NOMO-1 treated with dmso at 0.1 percent for 144 hours (cell line): ENCODE results near the gene GGCT.
"Not testable (repeated sequence)": the region's sequence is repeated elsewhere in the genome, so short reads cannot be mapped to it uniquely, and the experiment has no call there.

ENCODE experiments used
- DNase-seq: peaks from one replicate; lab custom pipeline; 2025; ENCODE audit not compliant: unreplicated experiment; lab: John Stamatoyannopoulos, UW

GGCT gene, protein sequence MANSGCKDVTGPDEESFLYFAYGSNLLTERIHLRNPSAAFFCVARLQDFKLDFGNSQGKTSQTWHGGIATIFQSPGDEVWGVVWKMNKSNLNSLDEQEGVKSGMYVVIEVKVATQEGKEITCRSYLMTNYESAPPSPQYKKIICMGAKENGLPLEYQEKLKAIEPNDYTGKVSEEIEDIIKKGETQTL

DNA sequence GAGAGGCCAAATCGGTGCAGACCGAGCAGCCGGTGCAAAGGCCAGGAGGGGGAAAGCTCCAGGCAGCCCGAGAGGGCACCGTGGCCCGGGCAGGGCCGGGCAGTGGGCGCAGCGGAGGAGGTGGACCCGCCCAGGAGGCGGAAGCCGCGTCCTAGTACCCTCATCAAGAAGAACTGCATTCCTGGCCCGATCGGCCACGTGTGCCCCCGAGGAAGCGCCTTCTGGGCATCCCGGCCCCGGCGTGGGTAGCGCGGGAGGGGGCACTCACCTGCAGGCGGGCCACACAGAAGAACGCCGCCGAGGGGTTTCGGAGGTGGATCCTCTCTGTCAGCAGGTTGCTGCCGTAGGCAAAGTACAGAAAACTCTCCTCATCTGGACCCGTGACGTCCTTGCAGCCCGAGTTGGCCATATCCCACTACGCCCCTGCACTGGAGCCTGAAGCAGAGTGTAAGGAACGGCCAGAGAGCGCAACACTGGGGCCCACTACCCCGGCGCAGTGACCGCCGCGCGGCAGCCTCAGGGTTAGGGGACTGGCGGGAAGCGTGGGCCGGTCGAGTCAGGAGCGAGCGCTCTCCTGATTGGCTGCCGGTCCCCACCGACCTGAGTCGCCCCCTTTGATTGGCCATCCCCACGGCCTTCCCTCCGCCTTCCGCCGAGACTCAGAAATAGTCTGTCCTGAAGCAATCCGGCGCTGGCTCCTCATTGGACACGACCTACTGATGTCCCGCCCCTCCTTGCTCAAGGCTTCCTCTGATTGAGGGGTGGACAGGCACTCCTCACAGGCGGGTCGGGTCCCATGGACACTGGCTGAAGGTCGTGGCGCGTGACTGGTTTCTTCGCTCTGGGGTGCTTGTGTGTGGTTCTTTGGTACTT is at the start of gene GGCT:
Gene GGCT (minus strand): TSS at position 529 of the 873 bp plus-strand sequence. CDS start 120 bp downstream, at position 409.
- DNase-seq = peak; percentile 98

DNA sequence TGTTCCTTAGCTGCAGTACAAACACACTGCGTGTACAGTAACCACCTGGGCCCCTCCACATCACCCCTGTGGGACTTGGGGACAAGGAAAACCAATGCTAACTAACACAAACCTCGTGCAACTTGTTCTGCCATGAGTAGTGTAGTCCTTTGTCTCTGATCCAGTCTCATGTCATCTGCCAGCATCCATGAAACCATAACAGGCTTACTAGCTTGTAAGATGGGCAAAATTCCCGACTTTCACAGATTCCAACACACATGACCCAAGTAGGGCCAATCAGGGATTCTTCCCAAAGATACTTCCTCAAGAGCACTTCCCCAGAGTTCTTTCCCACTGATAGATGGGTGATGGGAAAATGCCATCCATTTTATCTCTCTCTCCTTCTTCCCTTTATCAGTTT is 48.9 kb upstream of the GGCT start:
- no peak for DNase-seq

DNA sequence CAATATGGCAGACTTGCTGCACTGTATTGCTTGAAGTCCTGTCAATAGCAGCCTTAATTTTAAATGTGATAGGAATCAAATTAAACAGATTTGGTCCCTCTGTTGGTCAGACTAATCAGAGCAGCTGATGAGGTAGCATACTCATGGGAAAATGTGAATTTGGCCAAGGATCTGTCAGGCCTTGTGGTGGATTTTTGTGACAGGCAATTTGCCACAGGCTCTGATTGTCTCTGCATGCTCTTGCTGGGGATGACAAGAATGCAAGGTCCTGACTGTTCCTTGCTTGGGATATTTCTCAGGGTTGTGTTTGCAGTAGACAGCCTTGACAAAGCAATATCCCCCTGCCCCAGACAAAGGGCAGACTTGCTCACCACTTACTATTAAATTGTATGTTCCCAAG is 48.5 kb upstream of the GGCT start:
- DNase-seq = no peak

DNA sequence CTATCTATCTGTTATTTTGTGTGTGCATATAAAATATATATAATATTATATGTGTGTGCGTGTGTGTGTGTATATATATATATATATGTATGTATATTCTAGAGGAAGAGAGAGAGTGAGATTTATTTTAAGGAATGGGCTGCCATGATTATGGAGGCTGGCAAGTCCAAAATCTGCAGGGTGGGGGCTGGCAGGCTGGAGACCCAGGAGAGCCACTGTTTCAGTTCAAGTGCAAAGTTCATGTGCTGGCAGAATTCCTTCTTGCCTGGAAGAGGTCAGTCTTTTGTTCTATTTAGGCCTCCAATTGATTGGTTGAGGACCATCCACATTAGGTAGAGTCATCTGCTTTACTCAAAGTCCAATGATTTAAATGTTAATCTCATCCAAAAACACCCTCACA is 47.7 kb upstream of the GGCT start:
- DNase-seq = no peak

DNA sequence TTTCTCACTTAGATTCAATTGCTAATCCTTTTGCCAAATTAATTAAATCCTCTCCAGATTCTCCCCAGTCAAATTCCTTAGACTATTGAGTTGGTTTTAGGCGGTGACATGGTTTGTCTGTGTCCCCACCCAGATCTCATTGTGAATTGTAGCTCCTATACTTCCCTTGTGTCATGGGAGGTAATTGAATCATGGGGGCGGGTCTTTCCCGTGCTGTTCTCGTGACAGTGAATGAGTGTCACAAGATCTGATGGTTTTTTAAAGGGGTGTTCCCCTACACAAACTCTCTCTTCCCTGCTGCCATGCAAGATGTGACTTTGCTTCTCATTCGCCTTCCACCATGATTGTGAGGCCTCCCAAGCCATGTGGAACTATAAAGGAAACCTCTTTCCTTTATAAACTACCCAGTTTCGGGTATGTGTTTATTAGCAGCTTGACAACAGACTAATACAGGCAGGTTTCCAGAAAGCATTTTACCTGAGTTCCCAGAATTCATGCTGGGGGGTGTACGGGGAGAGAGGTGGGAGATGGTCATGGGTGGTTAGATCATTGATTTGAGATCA is 45.4 kb upstream of the GGCT start:
- no peak for DNase-seq

DNA sequence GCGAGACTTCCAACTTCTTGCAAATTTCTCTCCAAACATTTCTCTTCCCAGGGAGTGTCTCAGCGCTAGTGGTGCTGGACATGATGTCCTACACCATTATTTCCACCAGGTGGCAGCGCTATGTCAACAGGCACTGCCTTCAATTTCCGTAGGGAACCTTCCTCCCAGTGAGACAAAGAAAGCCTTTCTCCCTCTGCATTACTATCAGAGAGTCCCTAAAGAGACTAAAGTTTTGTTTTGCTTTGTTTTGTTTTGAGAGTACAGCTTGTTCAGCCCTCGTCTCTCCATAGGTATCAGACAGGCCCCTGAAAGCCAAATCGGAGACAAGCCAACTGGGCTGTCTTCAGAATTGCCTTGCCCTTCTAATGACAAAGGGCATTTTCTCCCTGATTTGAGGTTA is 44.2 kb upstream of the GGCT start:
- DNase-seq = no peak

DNA sequence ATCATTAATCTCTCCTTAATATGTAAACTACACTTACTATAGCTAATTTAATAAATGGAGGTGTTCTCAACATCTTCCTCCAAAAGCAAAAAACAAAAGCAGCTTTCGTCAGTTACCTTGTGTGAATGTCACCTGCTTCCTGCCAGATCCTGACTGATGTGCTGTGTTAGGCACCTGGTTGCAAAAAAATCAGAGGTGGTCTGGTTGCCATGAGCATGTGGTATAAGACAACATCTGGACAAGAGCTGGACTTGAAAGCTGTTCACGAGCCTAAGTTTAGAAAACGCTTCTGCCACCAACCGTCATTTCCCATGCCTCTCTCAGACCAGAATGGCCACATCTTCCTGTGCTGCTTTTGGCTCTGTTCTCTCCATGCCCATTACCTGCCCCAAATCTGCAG is 42.0 kb upstream of the GGCT start:
- DNase-seq = no peak

DNA sequence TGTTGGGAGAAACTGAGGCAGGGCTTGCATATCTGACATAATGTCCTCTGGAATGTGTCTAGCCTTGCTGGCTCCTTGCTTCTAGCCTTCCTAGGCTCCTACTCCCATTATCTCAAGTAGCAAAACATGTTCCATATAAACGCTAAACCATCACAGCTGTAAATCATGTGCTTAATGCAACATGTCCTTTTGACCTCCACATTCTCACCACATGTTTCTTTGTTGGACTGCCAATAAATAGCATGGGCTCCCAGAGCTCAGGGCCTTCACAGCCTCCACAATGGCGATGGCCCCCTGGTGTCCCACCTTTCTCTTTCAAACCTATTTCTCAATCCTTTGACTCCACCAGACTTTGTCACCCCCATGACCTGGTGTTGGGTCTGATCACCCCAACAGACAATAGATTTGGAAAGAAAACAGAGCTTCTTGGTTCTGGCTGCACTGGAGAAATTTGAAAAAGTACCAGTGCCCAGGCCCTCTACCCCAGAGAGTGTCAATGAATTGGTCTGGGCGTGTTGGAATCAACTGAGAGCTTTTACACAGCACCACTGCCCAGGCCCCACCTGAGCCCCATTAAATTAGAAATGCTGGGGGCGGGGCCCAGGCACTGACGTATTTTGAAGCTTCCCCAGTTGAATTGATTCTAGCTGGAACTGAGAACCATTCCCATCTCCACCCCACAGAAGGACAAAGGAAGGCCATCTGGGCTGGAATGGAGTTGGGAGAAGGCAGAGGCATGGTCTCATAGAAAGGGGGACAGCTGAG is 41.3 kb upstream of the GGCT start:
- no peak for DNase-seq

DNA sequence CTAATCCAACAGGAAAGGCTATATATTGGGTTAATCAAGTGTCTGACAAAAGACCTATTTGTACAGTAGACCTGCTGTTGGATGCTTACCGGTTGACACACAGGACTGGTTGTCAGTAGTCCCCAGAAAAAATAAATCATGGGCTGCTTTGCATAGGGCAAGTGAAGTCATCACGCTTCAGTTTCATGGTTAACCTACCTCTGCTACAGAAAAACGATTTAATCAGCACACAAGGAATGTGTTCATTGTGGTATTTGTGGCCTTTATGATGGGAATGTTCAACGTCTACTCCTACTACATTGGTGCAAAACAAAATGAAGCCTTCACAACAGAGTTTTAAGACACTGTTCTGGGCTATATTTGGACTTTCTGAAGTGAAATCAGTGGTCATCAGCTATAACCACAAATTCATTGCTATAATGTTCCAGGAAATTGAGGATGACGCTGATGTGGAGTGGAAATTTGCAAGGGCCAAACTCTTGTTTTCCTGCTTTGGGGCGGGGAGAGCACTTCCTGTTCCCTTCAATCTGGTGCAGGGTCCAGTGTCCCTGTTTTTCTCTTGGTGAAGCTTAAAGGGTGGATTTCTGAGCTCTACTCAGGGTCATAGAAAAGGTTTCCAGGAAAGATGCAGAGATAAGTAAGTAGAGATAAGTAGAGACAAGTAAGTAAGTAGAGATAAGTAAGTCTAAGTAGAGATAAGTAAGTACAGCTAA is 39.3 kb upstream of the GGCT start:
- no peak for DNase-seq

DNA sequence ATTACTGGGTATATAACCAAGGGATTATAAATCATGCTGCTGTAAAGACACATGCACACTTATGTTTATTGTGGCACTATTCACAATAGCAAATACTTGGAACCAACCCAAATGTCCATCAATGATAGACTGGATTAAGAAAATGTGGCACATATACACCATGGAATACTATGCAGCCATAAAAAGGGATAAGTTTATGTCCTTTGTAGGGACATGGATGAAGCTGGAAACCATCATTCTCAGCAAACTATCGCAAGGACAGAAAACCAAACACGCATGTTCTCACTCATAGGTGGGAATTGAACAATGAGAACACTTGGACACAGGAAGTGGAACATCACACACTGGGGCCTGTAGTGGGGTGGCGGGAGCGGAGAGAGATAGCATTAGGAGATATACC is 38.5 kb upstream of the GGCT start:
- not testable (repeated sequence) for DNase-seq

DNA sequence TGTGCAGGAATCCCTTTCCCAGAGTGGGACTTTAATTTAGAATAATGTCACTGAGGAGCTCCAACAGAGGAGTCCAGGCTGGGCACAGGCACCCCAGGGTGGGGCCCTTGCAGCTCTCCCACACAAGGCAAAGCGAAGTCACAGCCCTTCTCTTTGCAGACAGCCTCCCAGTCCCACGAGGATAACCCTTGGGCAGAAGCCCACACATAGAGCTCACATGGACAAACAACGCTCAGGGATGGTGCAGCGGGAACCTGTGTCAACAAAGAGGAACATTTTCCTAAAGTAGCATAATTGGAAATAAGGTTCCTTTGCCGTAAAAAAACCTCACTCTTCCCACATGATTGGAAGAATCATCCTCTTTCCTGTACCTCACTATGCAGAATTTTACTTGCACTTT is 29.3 kb upstream of the GGCT start:
- DNase-seq = no peak

DNA sequence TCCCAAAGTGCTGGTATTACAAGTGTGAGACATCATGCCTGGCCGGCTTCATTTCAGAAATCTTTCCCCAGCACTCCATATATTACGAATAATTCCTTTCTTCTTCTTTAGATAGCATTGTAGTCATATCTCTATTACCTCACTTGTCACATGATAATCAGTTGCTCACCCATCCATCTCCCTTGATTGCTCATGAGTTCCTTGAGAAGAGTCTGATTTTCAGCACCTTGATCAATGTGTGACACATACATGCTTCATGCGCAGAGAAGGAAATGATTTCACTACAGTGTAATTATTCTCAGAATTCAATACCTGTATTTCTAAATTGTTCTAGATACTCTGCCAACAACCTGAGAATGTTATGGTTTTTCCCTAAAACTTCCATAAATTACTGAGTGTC is 26.7 kb upstream of the GGCT start:
- DNase-seq = no peak

DNA sequence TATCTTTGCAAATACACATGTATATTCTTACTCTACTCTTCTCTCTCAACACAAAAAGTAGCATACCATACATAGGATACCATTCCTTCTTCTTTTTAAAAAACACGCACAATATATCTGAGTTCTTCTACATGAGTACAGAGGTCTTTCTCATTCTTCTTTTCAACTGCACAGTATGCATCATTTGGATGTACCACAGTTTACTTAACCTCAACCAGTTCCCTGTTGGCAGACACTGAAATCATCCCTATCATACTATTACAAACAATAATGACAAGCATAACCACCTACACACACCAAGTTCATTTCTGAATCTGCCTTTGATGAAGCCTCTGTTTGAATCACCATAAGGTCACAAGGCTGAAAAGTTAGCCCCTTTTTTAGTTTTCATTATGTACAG is 25.7 kb upstream of the GGCT start:
- no peak for DNase-seq

DNA sequence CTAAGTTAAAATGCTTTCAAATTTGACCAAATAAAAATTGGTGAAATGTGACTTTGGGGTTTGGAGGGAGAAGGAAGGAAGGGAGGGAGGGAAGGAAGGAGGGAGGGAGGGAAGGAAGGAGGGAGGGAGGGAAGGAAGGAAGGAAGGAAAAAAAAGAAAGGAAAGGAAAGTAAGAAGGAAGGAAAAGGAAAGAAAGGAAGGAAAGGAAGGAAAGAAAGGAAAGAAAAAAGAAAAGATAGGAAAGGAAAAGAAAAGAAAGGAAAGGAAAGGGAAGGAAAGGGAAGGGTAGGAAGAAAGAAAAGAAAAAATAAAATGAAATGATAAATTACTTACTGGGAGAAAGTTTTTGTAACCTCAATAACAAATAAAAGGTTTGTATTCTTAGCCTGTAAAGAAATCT is 24.1 kb upstream of the GGCT start:
- no peak for DNase-seq

DNA sequence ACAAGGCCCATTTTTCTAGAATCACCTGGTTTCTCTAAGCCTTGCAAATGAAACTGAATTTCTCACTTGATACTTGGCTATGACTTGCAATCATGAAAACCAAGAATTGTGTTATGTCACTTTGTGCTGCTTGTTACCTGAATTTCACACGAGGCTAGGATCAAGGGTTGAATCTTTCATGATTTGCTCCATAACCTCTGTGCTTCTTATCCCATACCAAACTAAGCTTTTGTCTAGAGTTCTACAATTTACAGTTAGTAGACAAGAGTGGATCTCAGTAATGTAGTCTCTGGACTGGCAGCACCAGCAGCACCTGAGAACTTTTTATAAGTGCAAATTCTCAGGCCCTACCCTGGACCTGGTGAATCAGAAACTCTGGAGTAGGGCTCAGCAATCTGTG is 22.7 kb upstream of the GGCT start:
- DNase-seq = not testable (repeated sequence)

DNA sequence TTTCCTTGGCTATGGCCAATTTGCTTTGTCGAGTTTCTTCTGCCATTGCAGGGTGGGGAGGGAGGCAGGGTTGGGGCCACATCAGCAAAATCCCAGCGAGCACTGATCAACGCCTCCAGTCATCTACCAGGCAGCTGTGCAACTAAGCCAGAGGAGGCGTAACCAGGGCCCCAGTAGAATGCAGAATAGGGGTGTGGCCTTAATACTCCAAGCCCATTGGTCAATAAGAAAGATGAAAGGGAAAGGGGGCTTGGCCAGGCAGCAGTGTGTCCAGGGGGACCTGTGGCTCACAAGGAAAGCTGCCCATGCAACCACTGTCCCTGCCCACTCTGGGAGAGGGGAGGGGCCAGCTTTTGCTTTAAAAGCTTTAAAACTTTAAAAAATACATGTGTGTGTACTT is 21.5 kb upstream of the GGCT start:
- DNase-seq = no peak

DNA sequence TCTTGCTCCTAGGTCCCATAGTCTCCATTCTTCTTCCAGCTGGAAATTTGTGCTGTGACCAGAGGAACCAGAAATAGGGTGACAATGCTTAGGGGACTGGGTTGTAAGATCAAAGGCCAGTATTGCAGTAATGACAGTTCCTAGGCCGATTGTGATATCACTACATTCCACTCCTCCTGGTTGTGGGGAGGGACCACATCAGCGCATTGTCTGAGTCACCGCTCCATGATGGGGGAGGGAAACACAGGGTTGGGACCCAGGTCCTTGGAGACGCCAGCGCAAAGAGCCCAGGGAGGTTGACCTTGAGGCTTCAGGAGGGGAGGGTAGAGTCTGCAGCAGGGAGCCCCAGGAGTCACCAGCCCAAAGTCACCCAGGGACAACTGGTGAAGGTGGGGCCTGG is 20.8 kb upstream of the GGCT start:
- DNase-seq = no peak

DNA sequence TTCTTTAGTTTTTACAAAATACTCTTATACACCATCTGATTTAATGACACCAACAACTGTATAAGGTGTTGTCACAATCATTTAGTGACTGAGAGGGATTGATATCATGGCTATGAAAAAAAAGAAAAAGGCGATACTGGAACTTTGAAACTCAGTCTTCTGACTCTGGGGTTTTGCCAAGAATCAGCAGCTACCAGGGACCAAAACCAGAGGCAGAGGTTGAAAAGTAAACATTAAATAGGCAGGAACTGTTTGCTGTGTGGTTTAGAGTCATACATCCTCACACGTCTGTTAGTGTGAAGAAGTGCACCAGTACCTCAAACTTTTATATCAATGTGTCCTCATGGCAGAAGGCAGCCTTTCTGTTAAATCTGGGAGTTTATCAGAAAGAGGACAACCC is 19.9 kb upstream of the GGCT start:
- no peak for DNase-seq

DNA sequence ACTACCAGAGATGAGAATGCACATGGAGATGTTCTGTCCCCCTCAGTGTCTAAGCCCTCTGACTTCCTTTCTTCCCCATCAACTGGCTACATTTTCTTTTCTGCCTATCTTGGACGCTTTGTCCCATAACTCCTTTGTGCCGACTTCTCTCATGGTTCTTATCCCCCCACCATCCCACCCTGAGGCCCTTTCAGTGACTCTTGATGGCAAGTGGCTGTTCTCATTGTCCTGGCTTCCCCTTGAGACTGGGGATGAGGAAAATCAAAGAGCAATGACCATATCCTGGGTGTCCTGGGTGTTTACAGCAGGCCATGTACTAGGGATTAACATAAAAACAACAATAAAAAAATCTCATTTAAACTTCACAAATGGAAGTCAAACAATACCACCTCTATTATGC is 18.8 kb upstream of the GGCT start:
- no peak for DNase-seq

DNA sequence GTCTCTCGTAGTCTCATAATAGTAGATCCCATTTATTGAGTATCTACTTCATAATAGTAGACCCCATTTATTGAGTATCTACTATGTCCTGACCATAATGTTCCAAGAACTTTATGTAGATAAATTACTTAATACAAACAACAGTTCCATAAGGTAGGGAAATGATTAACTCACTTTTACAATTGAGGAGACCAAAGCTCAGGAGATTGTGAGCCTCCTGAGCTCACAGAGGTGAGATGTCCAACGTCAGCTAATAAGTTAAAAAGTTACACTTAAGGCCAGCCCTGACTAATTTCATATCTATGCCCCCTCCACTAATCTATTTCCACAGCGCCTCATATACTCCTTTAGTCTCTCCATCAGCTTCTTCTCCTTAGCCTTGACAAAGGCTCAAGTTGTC is 17.5 kb upstream of the GGCT start:
- no peak for DNase-seq

DNA sequence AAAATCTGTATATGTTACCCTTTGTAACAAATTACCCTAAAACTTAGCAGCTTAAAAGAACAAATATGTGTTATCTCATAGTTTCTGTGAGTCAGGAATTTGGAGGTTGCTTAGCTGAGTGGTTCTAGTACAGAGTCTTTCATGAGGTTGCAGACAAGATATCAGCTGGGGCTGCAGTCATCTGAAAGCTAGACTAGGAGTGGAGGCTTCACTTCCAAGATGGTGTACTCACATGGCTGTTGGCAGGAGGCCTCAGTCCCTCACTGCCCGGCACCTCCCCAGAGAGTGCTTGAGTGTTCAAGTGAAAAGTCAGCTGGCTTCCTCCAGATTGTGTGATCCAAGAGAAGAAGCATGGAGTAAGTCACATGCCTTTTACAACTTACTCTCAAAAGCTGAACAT is 16.9 kb upstream of the GGCT start:
- no peak for DNase-seq
